HEK293 (cell line): Measurements from ENCODE around the gene ZNF609.
A peak's percentile ranks its signal among the peaks of the same experiment; 100 is the strongest.

ENCODE experiments used
- CTCF ChIA-PET: fragments of 350-600 bp; formaldehyde crosslinking; extraction: SDS; loops from one replicate; lab custom pipeline; 2021; ENCODE audit warnings: antibody characterized with exemption; lab: Yijun Ruan, JAX
- POLR2A ChIA-PET: fragments of 300-600 bp; formaldehyde crosslinking; extraction: SDS; loops from one replicate; lab custom pipeline; 2020; ENCODE audit warnings: antibody characterized with exemption, inconsistent platforms; lab: Yijun Ruan, JAX
- H3K27ac ChIP-seq: fragments of 200-500 bp; sonication (Bioruptor generic); 2 replicates; pipeline ENCODE4 v1.5.1; 2014; ENCODE audit warnings: low read depth, low read length, control low read depth, inconsistent platforms; ENCODE audit errors: extremely low read depth
- H3K36me3 ChIP-seq, 2 experiments: fragments of 200-500 bp in 1 of 2; sonication (Bioruptor generic) in 1 of 2; 1 replicate in 1 of 2; 2 replicates in 1 of 2; pipeline ENCODE4 v1.5.1; 2014 to 2017; ENCODE audit warnings: inconsistent platforms in 2 of 2, low read length in 2 of 2; ENCODE audit not compliant: control insufficient read depth in 2 of 2, insufficient read depth in 1 of 2
- H3K4me1 ChIP-seq: fragments of 200-500 bp; sonication (Bioruptor generic); 2 replicates; pipeline ENCODE4 v1.5.1; 2014; ENCODE audit warnings: mild to moderate bottlenecking, low read length, inconsistent platforms; ENCODE audit not compliant: control insufficient read depth, insufficient read depth
- H3K4me3 ChIP-seq: 2 replicates; pipeline ENCODE4 v1.5.1; 2011; ENCODE audit warnings: low read depth, mild to moderate bottlenecking, control low read depth, low read length, moderate library complexity
- H3K9me3 ChIP-seq: fragments of 200-500 bp; sonication (Bioruptor generic); 2 replicates; pipeline ENCODE4 v1.5.1; 2014; ENCODE audit warnings: low read depth, low read length, inconsistent platforms; ENCODE audit not compliant: control insufficient read depth, insufficient read depth
- AEBP2 ChIP-seq: fragments of 450-650 bp; formaldehyde crosslinking; IDR thresholded peaks from 2 replicates; pipeline ENCODE4 v1.5.1; 2016; ENCODE audit warnings: missing biosample characterization, missing genetic modification characterization, borderline replicate concordance
- FEZF1 ChIP-seq: fragments of 450-650 bp; formaldehyde crosslinking; IDR thresholded peaks from 2 replicates; pipeline ENCODE4 v1.5.1; 2016; ENCODE audit warnings: missing biosample characterization, missing genetic modification characterization
- HOXA7 ChIP-seq: sonication (generic); formaldehyde crosslinking; IDR thresholded peaks from 2 replicates; pipeline ENCODE4 v1.8.1; 2022; ENCODE audit warnings: missing genetic modification reagents, borderline replicate concordance
- MZF1 ChIP-seq: fragments of 450-650 bp; formaldehyde crosslinking; IDR thresholded peaks from 2 replicates; pipeline ENCODE4 v1.5.1; 2017; ENCODE audit warnings: missing biosample characterization, missing genetic modification characterization, borderline replicate concordance
- PRDM4 ChIP-seq: fragments of 450-650 bp; formaldehyde crosslinking; IDR thresholded peaks from 2 replicates; pipeline ENCODE4 v1.5.1; 2017; ENCODE audit warnings: missing biosample characterization, missing genetic modification characterization
- REST ChIP-seq: fragments of 450-650 bp; formaldehyde crosslinking; IDR thresholded peaks from 2 replicates; pipeline ENCODE4 v1.5.1; 2016; ENCODE audit warnings: missing biosample characterization, missing genetic modification characterization
- SCRT2 ChIP-seq: fragments of 450-650 bp; formaldehyde crosslinking; IDR thresholded peaks from 2 replicates; pipeline ENCODE4 v1.5.1; 2016; ENCODE audit warnings: missing biosample characterization, missing genetic modification characterization
- TRIM28 ChIP-seq: IDR thresholded peaks from 2 replicates; pipeline ENCODE4 v1.6.1; 2011; ENCODE audit warnings: low read length, control low read depth, borderline replicate concordance
- TSHZ1 ChIP-seq: fragments of 450-650 bp; formaldehyde crosslinking; IDR thresholded peaks from 2 replicates; pipeline ENCODE4 v1.5.1; 2016; ENCODE audit warnings: missing biosample characterization, missing genetic modification characterization, borderline replicate concordance
- ZBTB20 ChIP-seq: fragments of 450-650 bp; formaldehyde crosslinking; IDR thresholded peaks from 2 replicates; pipeline ENCODE4 v1.5.1; 2016; ENCODE audit warnings: missing biosample characterization, missing genetic modification characterization
- ZIC2 ChIP-seq: fragments of 450-650 bp; formaldehyde crosslinking; IDR thresholded peaks from 2 replicates; pipeline ENCODE4 v1.5.1; 2016; ENCODE audit warnings: missing biosample characterization, missing genetic modification characterization
- ZNF114 ChIP-seq: fragments of 450-650 bp; formaldehyde crosslinking; IDR thresholded peaks from 2 replicates; pipeline ENCODE4 v1.5.0; 2017; ENCODE audit warnings: missing biosample characterization, missing genetic modification characterization
- ZNF19 ChIP-seq: fragments of 450-650 bp; formaldehyde crosslinking; IDR thresholded peaks from 2 replicates; pipeline ENCODE4; 2016; ENCODE audit warnings: missing biosample characterization, missing genetic modification characterization, low read depth
- ZNF292 ChIP-seq: fragments of 450-650 bp; formaldehyde crosslinking; IDR thresholded peaks from 2 replicates; pipeline ENCODE4 v1.5.1; 2016; ENCODE audit warnings: low read depth, missing biosample characterization, missing genetic modification characterization, borderline replicate concordance
- ZNF423 ChIP-seq: fragments of 450-650 bp; formaldehyde crosslinking; IDR thresholded peaks from 2 replicates; pipeline ENCODE4 v1.5.1; 2016; ENCODE audit warnings: missing biosample characterization, missing genetic modification characterization
- ZNF544 ChIP-seq: fragments of 450-650 bp; formaldehyde crosslinking; IDR thresholded peaks from 2 replicates; pipeline ENCODE4 v1.5.0; 2017; ENCODE audit warnings: missing biosample characterization, missing genetic modification characterization
- ZNF610 ChIP-seq: fragments of 450-650 bp; formaldehyde crosslinking; IDR thresholded peaks from 2 replicates; pipeline ENCODE4 v1.5.1; 2016; ENCODE audit warnings: missing biosample characterization, missing genetic modification characterization, borderline replicate concordance
- ZNF660 ChIP-seq: fragments of 450-650 bp; IDR thresholded peaks from 2 replicates; pipeline ENCODE4 v1.5.1; 2018; ENCODE audit warnings: missing biosample characterization, mild to moderate bottlenecking, missing genetic modification characterization
- ZNF747 ChIP-seq: fragments of 450-650 bp; formaldehyde crosslinking; IDR thresholded peaks from 2 replicates; pipeline ENCODE4 v1.5.1; 2016; ENCODE audit warnings: missing biosample characterization, missing genetic modification characterization
- ZNF776 ChIP-seq: fragments of 450-650 bp; formaldehyde crosslinking; IDR thresholded peaks from 2 replicates; pipeline ENCODE4 v1.5.0; 2017; ENCODE audit warnings: missing biosample characterization, missing genetic modification characterization, borderline replicate concordance
- ZNF791 ChIP-seq: fragments of 450-650 bp; formaldehyde crosslinking; IDR thresholded peaks from 2 replicates; pipeline ENCODE4 v1.5.1; 2016; ENCODE audit warnings: missing biosample characterization, missing genetic modification characterization
- ZNF792 ChIP-seq: fragments of 450-650 bp; formaldehyde crosslinking; IDR thresholded peaks from 2 replicates; pipeline ENCODE4 v1.5.1; 2016; ENCODE audit warnings: missing biosample characterization, missing genetic modification characterization
- ZXDB ChIP-seq: fragments of 450-650 bp; formaldehyde crosslinking; IDR thresholded peaks from 2 replicates; pipeline ENCODE4 v1.5.1; 2016; ENCODE audit warnings: missing biosample characterization, missing genetic modification characterization

Gene ZNF609

GRCh38 chr15:64503640-64504039, 43.3 kb downstream of the ZNF609 start (continued):
- no peak for TF ChIP-seq ZNF747 (tag by site-specific recombination)
- no peak for TF ChIP-seq MZF1 (tag by site-specific recombination)
- TF ChIP-seq REST (tag by site-specific recombination): no peak
- no peak for TF ChIP-seq ZNF776 (tag by site-specific recombination)
- TF ChIP-seq SCRT2 (tag by site-specific recombination): no peak
- TF ChIP-seq ZNF610 (tag by site-specific recombination): no peak
- no peak for TF ChIP-seq TRIM28
- TF ChIP-seq ZNF114: no peak
- no peak for TF ChIP-seq ZXDB (tag by site-specific recombination)

GRCh38 chr15:64507293-64507802, 47.0 kb downstream of the ZNF609 start:
- Histone ChIP-seq H3K9me3 (no peaks in the 10 kb centered on the region), H3K36me3 (peaks cover 0 to 7% of the 10 kb centered on the region in 2 experiments; a peak in 2 of 3 replicates), H3K27ac (no peak overlapping the region), H3K4me1 (peaks cover 8% of the 10 kb centered on the region), H3K4me3 (no peak overlapping the region)
- TF ChIP-seq ZNF792 (tag by site-specific recombination) (no peak), HOXA7 (no peak), ZNF423 (tag by site-specific recombination) (no peak), ZNF292 (tag by site-specific recombination) (no peak), ZNF19 (tag by site-specific recombination) (no peak), ZNF660 (tag by site-specific recombination) (no peak), ZBTB20 (tag by site-specific recombination) (no peak), ZIC2 (tag by site-specific recombination) (peak; percentile 54), FEZF1 (tag by site-specific recombination) (0 out of 2 replicates have a peak, but pooled peaks have one; percentile 23)
- ChIA-PET POLR2A (interaction anchor here (0.7 to 1.3 kb wide), 2 partner anchors 13 to 41 kb away, joined by 3 read pairs; no protein-coding TSS in a partner anchor), CTCF (interaction anchor here (0.5 to 0.9 kb wide), 2 partner anchors 11 to 37 kb away, joined by 3 read pairs; no protein-coding TSS in a partner anchor)

- ChIA-PET CTCF (interaction anchor here (0.9 kb wide), 1 partner anchor 11 kb away, joined by 3 read pairs; no protein-coding TSS in a partner anchor), POLR2A (no interaction called here)
- H3K36me3 ChIP-seq: peaks cover 0 to 7% of the 10 kb centered on the region in 2 experiments; a peak in 2 of 3 replicates
- H3K4me3 ChIP-seq: no peak overlapping the region
- peaks cover 8% of the 10 kb centered on the region for H3K4me1 ChIP-seq
- H3K9me3 ChIP-seq: no peaks in the 10 kb centered on the region
- H3K27ac ChIP-seq: no peak overlapping the region
- TF ChIP-seq ZNF747 (tag by site-specific recombination) (no peak), ZNF610 (tag by site-specific recombination) (no peak), TSHZ1 (tag by site-specific recombination) (no peak), PRDM4 (tag by site-specific recombination) (no peak), ZNF544 (tag by site-specific recombination) (no peak), ZNF791 (no peak), AEBP2 (tag by site-specific recombination) (no peak), MZF1 (tag by site-specific recombination) (no peak)
Observed at GRCh38 chr15:64507845-64508244, 47.5 kb downstream of the ZNF609 start.
